Upper lobe of left lung (tissue), 4 donors: ENCODE measurements around the gene BGN.

Experiments used
- EP300 ChIP-seq, 4 donors: sonication (generic); formaldehyde crosslinking; IDR thresholded peaks; one replicate each; pipeline ENCODE4 v1.5.1; 2017; ENCODE audit warnings: antibody characterized with exemption in 4 of 4, control low read depth in 2 of 4
- TF ChIP-seq, protein P1 (sequence below), 6 experiments: fragments of 450-650 bp in 4 of 6; fragments of 200-600 bp in 2 of 6; sonication (generic) in 2 of 6; IDR thresholded peaks; one replicate each; pipeline ENCODE4 v1.5.1; 2016 to 2019; ENCODE audit warnings: antibody characterized with exemption in 6 of 6

DNA sequence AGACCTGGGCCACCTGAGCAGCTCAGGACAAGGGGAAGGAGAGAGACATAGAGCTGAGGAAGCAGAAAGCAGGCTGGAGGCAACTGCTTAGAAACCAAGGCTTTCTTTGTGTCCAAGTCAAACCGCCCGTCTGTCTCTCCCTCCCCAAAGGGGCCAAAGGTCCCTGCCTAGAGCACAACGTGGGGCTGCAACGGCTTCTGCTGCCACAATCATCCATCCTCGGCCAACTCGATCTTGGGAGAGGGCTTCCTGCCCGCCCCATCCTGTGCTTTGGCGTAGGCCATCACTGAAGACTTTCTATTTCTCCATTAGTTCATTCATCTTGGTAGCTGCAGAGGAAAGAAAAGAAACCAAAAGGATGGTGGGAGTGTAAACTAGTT lies 47.2 kb upstream of the BGN start:
- TF ChIP-seq, protein P1, sequence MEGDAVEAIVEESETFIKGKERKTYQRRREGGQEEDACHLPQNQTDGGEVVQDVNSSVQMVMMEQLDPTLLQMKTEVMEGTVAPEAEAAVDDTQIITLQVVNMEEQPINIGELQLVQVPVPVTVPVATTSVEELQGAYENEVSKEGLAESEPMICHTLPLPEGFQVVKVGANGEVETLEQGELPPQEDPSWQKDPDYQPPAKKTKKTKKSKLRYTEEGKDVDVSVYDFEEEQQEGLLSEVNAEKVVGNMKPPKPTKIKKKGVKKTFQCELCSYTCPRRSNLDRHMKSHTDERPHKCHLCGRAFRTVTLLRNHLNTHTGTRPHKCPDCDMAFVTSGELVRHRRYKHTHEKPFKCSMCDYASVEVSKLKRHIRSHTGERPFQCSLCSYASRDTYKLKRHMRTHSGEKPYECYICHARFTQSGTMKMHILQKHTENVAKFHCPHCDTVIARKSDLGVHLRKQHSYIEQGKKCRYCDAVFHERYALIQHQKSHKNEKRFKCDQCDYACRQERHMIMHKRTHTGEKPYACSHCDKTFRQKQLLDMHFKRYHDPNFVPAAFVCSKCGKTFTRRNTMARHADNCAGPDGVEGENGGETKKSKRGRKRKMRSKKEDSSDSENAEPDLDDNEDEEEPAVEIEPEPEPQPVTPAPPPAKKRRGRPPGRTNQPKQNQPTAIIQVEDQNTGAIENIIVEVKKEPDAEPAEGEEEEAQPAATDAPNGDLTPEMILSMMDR (IDR thresholded peaks at IDR 0.05), result no peak
- no peak for TF ChIP-seq EP300 (IDR thresholded peaks at IDR 0.05)
